HG03457 (cell line): ENCODE measurements around the gene DPP9.
"Not testable (repeated sequence)": the region's sequence is repeated elsewhere in the genome, so short reads cannot be mapped to it uniquely, and the experiment has no call there.

Source experiments
- ATAC-seq: cut with Tn5 transposase; IDR thresholded peaks from one replicate; pipeline ENCODE4 v1.9.1; 2021; ENCODE audit warnings: moderate number of reproducible peaks; ENCODE audit not compliant: unreplicated experiment

The DPP9 gene

DNA sequence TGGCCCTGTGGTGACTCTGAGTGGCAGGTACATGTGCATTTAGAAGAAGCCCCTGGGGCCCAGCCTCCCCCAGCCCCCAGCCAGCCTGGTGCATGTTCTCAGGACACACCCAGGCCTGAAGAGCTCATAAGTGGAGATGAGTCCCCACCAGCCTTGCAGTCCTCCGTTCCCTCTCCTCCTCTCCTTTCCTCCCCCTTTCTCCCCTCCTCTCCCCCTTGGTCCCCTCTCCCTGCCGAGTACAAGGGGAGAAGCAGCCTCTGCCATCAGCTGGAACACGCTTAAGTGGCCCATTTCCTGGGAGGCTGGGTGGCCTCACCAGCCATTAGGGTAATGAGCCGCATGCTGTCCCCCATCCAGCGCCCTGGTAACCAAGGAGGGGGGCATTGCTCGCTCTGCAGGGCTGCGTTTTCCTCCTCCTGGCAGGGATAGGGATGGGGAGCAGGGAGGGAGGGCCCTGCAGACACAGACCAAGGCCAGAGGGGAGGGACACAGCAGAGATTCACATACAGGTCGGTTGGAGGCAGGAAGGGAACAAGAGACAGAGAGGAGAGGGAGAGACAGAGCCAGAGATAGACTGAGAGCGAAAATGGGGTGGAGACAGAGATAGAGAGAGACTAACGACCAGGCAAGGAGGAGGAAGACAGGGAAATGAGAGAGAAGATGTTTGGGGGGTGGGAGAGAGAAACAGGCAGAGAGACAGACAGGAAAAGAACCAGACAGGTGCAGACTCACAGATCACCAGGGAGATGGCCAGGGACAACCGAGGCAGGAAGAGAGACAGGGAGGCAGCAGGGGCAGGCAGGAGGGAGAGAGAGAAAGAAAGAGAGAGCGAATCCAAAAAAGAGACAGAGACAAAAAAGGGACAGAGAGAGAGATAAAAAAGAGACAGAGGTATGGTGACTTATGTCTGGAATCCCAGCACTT is 19.3 kb upstream of the DPP9 start:
- no peak for ATAC-seq

DNA sequence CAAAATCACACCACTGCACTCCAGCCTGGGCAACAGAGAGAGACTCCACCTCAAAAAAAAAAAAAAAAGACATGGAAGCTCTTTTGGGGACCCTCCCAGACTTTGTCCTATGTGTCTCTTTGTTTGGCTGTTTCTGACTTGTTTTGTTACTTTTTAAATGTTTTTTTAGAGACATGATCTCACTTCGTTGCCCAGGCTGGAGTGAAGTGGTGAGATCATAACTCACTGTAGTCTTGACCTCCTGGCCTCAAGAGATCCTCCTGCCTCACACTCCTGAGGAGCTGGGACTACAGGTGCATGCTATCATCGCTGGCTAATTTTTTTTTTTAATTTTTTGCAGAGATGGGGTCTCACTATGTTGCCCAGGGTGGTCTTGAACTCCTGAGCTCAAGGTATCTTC is 16.4 kb upstream of the DPP9 start:
- ATAC-seq: no peak

GRCh38 chr19:4738734-4739133 is 15.1 kb upstream of the DPP9 start:
- ATAC-seq: no peak

DNA sequence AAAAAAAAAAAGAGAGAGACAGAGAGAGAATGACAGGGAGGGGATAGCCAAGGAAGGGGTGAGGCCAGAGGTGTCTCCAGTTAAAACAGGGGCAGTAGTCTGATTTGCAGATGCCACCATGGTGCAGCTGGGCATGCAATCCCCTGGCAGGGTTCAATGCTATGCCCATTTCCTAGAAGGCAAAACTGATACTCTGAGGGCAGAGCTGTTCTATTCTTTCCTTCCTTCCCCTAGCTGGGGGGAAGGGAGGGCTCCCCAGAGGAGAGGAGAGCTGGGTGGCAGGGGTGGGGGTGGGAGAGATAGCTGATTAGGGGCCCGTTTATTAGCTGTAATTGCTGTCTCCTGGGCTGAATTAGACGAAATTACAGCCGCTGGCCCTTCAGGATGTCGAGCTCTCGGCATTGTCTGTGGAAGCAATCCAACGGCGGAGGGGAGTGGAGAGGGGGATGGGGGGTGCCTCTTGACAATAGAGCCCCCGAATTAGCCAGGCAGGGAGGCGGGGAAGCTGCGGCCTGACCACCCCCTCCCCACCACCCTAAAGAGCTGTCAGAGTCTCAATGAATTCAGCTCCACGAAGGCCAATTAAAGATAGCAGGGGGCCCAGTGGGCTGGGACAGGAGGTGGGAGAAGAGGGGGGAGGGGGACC is 14.4 kb upstream of the DPP9 start:
- no peak for ATAC-seq

GRCh38 chr19:4733755-4734345 is 10.2 kb upstream of the DPP9 start:
- no peak for ATAC-seq

GRCh38 chr19:4732680-4733114 is 9.1 kb upstream of the DPP9 start:
- no peak for ATAC-seq

GRCh38 chr19:4730740-4731171 is 7.1 kb upstream of the DPP9 start:
- ATAC-seq: no peak

DNA sequence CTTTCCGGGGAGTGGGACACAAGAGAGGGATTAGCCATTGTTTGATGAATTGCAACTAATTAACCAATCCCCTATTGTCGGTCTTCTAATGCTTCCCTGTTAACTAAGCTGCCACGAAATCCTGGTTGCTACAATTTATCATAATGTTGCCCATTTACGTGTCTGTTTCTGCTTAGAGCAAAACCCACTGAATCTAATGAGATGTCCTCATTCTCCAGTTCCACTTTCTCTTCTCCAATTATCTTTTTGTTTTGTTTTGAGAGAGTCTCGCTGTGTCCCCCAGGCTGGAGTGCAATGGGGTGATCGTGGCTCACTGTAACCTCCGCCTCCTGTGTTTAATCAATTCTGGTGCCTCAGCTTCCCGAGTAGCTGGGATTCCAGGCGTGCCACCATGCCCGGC is 5.2 kb upstream of the DPP9 start:
- ATAC-seq: no peak

DNA sequence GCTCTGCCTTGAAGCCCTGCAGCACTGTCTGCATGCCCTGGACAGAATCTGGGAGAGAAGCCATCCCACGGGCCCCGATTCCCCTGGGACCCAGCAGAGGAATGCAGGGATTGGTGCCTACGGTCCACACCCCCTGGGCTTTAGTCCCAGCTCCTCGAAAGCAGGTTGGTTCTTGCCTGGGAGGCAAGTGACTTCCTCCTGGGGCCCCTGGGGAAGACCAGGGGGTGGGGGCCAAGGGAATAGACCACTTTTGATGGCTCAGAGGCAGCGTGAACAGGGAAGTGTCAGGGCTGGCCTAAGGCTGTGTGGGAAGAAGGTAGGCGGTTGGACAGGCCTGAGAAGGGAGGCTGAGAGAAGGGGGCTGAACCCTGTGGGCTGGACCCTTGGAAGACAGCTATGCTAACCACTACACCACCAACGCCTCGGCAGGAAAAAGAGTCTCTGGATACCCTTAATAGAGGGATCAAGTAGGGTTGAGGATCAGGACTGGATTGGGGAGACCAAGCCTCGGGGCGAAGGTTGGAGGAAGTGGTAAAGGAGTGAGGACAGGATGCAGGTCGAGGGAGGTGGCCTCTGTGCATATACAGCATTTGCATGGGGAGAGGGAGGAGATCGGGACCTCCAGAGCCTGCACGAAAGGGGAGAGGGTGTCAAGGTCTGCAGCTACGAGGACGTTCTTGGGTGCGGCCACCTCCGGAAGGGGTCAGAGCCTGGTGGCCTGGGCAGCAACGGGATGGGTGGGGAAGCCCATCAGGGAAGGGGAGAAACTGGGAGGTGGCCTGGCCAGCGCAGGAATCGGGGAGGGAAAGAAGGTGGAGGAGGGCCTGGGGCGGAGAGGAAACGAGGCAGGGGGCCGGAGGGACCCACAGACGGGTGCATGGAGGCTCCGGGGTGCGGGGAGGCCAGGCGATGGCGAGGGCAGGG is 709 bp downstream of the DPP9 start:
- no peak for ATAC-seq

DNA sequence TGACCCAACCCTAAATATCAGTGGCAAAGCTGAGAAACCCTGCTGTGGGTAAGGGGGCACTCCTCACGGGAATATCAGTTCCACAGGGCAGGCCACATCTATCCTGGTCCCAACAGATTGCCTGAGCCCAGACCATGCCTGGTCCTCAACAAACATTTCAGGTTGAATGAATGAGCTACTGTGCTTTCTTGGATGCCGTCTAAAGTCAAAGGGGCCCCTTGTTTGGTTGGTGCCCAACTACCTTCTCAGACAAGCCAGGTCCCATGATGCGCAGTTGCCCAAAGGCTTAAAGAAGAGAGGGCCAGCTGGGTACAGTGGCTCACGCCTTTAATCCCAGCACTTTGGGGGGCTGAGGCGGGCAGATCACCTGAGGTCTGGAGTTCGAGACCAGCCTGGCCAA is 2.4 kb downstream of the DPP9 start:
- ATAC-seq: no peak

GRCh38 chr19:4720037-4720700 is 3.5 kb downstream of the DPP9 start:
- ATAC-seq: no peak

DNA sequence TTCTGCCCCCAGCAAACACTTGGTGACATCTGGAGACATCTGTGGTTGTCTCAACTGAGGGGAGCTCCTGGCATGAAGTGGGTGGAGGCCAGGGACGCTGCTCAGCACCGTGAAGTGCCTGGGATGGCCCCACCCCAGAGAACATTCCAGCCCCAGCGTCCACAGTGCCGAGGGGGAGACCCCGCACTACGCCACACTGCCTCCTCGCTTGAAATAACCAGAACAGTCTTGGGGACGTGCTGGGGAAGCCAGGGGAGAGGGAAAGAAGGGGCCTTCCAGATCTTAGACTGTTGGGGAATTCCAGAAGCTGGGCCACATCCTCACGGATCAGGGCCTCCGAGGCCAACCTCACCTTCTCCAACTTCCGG is 4.2 kb downstream of the DPP9 start:
- ATAC-seq: no peak

GRCh38 chr19:4717966-4718701 is 5.5 kb downstream of the DPP9 start:
- ATAC-seq: no peak

DNA sequence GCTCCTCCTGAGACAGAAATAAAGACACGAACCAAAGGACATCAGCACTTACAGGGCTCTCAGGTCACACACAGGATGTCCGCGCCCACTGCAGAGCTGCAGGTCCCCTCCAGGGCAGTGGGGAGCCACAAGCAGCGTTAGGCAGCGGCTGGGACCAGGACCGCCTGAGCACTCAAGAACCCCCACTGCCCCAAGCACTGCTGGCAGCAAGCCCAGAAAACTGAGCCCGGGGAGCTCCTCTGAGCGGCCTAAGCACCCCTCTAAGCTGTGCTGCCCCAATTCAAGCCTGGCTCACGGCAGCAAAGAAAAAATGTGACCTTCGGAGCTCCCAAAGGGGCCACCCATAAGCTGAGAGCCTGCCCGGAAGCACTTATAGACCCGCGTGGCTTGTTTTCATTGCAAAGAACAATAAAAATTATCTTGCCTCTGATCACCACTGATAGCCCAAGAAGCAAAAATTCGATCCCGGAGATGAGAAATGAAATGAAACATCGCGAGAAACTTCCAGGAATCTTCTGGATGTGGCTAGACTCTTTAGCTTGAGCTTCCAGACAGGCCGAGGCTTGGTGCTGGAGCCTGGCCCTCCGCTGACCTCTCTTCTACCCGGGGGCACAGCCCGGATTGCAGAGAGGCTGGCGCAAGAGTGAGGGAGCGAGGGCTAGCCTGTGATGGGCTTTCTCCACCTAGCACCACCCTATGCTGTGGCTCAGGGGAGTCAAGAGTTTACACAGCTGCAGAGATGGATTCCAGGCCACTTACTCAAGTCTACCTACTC is 6.3 kb downstream of the DPP9 start:
- no peak for ATAC-seq

GRCh38 chr19:4715529-4716221 is 8.0 kb downstream of the DPP9 start:
- ATAC-seq: no peak

DNA sequence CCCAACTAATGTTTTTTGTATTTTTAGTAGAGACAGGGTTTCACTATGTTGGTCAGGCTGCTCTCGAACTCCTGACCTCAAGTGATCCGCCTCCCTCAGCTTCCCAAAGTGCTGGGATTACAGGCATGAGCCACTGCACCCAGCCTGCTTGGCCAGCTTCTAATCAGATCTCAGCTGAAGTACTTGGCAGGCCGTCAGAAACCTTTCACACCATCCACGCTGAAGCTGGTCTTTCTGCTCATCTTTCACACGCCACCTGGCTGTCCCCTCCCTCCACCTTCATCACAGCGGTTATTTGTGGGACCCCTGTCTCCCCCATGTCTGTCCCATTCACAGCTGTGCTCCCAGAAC is 8.5 kb downstream of the DPP9 start:
- not testable (repeated sequence) for ATAC-seq

DNA sequence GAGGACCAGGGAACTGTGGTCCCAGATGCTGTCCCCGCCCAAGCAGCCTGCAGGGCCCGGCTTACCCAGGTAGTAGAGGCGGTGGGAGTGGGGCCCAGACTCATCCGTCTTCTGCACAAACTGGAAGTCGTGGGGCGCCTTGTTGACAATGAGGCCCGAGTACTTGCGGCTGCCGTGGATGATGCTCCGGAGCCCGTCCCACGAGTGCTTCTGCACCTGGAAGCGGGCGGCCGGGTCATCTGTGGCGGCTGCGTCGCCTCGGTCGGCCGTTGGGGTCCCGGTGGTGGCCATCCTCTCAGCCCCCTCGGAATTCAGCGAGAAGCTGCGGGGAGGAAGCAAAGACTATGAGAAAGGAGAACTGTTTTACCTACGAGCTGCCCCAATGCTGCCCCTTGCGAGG is 9.6 kb downstream of the DPP9 start:
- no peak for ATAC-seq

GRCh38 chr19:4713384-4713951 is 10.2 kb downstream of the DPP9 start:
- ATAC-seq: no peak
